SW480 (cell line): ENCODE results near the gene LYSMD3.

ENCODE experiments used
- DNase-seq: peaks from one replicate; pipeline ENCODE4 v3.0.0-alpha.2; 2016; ENCODE audit warnings: low spot score

The LYSMD3 gene

DNA sequence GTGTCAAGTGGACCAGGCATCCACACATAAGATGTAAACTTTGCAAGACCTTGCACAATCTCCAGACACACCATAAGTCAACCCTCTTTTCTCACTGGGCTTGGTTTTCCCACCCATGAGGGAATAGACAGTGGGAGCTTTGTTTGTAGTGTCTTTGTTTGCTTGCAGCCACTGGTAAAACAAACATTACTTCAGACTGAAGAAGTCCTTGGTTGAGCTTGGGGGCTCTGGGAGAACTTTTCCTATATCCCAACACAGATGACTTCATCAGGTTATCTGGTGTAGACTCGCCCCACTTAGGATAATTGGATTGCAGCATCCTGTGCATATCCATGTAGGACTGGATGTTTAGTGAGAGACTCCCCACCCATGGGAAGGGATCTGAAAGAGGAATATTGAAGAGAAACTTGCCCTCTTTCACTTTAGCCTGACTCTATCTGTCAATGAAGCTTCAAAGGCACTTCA, 17.7 kb upstream of the LYSMD3 start:
- peak; percentile 5 for DNase-seq

DNA sequence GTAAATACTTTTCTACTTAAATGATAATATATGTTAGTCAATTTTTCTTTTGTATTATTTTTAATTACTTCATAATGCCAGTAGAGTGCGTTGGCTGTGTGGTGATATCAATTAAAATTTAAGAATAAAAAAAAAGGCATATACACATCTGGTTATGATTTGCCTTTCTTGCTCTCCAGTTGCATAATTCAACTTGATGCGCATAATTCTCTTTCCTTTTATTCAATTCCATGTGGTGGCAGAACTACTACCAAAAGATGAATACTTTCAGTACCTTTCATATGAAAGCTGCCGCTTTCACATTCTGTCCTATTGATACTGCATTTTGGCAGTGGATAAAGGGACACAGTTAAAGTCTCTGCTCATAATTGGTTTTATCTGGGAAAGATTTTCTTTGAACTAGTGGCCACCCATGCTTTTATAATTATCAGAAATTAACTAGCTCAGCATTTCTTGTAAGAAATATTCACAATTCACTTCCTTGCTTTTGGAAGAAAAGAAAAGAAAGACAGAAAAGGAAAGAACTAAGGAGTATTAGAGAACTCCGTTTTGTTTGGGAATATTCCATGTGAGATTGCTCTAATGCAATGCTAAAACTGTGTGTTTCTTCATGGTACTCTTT, 16.9 kb upstream of the LYSMD3 start:
- DNase-seq = no peak

DNA sequence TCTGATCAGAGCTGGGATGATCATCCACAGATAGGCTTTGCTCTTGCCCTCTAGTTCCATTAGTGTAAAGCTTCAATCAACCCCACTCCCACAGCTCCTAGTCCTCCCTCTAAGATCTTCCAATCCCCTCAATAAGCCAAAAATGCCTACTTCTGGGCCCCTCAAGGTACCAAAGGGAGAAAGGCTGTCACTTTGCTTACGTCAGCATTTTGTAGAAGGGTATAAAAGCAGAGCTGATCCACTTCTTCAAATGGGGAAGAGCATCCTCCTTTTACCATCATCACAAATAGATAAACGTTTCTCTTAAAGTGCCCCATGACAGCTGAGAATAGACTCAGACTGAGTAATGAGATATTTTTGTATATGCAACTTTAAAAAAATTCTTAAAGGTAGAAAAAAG, 16.1 kb upstream of the LYSMD3 start:
- DNase-seq = no peak

DNA sequence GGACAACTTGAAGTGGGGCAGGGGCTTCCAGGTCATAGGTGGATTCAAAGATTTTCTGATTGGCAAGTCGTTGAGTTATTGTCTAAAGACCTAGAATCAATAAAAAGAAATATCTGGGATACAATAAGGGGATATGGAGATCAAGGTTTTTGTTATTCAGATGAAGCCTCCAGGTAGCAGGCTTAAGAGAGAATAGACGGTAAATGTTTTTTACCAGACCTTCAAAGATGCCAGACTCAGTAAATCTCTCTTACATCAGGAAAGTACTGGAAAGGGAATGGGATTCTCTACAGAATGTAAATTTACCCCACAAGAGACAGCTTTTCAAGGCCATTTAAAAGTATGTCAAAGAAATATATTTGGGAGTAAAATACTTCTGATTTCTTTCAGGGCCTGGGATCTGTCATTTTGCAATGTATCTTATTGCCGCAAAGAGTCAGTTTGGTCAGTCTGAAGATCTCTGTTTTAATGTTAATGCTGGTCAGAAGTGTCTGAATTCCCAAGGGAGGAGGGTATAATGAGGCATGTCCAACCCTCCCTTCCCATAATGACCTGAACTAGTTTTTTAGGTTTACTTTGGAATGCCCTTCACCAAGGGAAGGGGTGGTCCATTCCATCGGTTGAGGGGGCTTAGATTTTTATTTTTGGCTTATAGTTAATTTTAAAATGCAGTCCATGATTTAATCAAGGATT, 13.6 kb upstream of the LYSMD3 start:
- no peak for DNase-seq

DNA sequence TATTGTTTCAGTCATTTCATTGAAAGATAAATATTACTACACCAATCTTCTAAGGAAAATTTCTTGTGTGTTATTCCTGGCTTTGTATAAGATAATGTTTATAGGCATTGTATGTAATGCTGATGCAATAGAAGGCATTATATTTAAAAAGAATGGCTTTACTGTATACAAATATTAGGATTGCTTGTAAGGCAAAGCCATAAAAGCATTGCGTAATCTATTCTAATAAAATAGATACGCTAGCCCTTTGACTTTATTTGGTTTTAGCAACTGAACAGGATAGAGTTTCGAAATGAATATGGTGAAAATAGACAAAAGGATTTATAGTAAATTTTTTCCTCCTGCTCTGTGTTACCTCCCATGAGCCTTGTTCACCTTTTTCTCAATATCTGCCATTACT, 5.5 kb upstream of the LYSMD3 start:
- DNase-seq = no peak

DNA sequence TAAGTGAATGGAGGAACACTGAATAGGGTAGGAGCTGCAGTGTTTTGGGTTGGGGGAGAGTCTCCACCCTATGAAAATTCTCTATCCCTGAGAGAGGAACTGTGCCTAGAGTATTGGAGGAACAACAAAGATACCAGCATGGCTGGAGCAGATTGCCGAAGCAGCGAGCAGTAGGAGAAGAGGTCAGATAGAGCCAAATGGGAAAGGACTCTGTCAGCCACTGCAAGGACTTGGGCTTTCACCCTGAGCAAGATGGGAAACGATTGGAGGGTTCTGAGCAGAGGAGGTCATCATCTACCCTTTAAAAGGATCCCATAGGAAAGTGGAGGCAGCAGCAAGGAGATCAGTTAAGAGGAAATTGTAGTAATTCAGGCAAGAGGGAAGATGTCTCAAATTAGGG, 4.4 kb upstream of the LYSMD3 start:
- DNase-seq = no peak

DNA sequence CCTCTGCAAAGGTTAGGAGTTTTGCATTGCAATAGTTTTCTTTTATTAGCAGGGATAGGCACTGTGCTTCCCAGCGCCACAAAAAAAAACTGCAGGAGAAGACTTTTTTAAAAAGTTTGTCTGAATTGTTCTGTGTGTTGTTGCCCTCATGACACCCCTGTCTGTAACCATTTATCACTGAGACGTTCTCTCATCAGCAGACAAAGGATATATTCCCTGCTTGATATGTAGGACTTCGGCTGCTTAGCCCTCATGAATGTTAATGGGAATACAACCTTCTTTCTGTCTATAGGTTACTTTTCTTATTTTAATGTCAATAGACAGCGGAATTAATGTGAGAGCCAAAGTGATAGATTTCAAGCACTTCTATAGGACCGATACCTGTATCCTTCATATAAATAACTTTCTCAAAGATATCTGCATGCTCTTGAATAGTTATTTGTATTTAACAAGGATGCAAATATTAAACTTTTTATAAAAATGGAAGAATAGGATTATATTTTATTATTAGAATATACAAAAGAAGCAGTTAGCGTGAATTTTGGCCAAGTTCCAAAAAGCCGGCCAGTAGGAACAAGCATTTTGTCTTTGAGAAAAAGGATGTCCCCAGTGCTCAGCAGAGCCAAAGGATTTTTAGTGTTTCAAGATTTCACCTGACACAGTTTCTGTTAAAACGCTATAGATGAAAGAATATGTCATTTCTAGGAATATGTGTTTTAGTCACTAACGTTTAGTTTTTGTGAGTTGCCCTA, 1.5 kb upstream of the LYSMD3 start:
- DNase-seq = no peak

DNA sequence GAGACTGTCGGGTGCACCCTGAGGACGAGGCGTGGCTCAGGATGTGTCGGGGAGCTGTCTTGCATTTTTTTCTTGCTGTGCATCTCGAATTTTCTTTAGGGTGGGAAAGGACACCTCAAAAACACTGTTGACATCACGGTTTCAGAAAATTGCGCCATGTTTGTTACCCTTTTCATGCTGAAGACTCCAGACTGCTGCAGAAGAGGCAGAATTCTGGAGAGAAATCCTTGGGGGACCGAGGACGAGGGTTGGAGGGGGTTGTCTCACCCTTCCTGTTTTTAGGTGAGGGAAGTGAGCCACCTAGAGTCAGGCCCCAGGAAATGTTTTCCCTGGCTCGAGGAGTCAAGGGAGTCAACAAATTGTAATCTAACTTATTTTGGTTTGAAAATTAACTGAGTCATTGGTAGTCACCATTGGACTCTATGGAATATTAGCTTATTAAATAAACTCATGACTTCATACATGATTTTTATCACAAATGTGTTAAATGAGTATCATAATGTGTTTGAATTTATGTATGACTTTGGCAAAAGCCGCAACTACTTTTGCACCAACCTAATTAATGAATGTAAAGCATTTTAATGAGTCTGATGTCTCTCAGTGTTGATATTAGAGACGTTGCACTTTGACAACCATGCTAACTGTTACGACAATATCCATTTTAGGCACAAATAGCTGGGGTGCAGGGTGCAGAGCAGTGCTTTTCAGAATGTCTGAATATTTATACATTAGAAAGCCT, 724 bp upstream of the LYSMD3 start:
- peak; percentile 76 for DNase-seq

DNA sequence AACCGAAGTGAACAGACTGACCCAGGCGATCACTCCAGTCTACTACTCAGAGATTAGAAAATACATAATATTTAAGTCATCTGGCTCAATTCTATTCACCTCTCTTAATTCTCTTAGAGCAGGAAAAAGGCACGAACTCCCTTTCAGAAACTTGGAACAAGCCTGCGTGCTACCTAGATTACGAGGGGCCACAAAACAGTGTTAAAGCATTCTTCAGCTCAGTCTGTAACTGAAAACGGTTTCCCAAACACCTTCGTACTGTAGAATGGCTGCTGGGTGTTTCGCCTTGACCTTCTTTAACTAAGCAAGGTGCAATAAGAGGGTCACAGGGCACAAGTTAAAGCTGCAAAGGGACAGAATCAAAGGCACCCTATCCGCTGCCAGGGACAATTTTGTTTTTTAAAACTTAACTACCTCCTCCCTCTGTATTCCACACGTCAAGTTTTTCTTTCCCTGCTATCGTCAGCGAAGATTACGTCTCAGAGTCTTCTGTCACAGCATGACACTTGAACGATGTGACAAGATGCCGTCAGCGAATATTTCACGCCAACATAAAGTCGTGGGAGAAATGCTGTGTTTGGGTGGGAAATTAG, 687 bp downstream of the LYSMD3 start:
- peak; percentile 5 for DNase-seq

DNA sequence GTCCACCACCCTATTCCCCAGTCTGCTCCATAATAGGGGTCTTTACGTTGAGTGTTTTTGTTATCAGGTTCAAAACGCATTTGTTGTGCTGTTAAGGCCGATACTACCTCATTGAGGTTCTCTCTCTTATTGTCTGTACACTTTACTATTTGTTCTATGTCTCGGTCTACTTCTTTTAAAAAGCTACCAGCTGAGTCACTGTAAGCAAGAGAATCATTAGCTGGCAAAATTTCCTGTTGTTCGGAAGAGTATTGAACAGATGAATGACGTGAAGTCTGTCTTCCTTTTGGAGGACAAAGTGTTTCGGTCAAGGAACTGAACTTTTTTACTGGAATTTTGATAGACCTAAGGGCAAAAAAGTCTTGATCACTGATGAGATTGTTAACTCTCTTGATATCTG, 10.3 kb downstream of the LYSMD3 start:
- DNase-seq = no peak

DNA sequence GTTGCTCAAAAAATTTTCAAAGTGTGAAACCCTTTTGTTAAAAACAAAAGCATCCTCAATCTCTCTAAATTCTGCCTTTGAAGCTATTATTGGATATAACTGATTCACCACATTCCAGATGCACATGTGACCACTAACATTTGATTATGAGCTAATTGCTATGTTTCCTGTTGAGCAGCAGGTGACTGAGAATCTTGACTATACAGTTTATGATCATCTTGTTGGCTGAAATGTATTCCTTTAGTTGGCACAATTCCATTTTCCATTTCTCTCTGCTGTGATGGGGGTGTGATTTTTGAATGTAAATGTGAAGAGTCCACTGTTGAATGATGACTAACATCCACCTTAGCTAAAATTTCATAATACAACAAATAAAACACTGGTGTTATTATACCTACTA, 10.7 kb downstream of the LYSMD3 start:
- DNase-seq = peak; percentile 27

DNA sequence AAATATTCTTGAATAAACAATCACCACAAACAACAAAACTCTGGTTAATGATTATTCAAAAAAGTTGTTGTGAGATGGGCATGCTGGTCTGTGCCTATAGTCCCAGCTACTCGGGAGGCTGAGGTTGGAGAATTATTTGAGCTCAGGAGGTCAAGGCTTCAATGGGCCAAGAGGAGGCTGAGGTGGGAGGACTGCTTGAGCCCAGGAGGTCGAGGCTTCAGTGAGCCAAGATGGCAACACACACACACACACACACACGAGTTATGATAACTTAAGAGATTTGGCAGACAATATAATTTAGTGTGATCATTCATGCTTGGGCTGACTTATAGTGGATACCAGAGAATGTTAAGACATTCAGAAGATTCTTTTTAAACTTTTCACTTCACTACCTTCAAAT, 14.9 kb downstream of the LYSMD3 start:
- no peak for DNase-seq

DNA sequence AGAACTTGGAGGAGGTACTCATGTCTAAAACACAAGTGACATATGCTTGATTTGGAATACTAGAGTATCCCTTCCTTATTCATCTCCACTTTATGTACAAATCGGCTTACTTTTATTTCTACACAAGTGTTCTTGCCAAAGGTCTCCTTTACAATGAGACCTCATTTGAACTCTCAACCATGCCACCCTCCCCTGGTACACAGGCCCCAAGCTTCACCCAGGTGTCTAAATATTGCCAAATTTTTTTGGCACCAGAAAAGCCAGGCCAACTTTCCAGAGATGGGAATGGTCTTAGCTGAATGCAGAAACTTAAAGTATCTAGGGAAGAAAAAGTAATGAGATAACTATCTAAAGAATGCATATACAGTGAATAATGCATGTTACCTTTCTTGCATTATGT, 18.9 kb downstream of the LYSMD3 start:
- no peak for DNase-seq

DNA sequence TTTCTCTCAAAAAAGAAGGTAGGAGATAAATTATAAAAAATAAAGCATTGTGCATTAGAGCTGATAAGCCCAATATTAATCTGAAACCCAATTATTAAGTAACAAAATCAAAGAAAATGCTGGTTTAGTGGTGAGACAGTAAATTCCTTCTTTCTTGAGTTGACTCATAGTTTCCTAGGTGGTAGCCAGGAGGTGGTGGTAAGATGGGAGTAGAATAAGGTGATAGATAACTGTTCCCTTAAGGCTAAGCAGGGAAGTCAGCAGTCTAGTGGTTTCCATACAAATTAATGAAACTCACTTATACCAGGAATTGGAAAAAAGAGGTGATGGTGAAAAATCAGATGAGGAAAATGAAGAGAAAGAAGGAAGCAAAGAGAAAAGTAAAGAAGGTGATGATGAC, 23.2 kb downstream of the LYSMD3 start:
- no peak for DNase-seq

DNA sequence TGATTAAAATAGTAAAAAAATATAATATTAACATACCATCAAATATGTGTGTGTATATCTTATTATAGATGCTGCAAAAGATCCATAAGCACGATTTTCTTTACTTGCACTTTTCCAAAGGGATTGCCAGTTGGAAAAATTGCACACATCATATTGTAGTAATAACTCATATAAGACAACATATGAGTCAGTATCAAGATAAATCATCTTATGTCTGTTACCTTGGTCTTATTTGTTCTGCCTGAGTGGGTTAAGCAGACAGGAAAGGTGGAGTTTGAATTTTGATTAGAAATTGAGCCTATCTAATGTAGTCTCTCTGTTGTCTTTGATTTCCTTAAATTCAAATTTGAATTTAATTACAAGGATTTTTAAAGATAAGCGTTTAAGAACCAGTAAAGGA, 24.6 kb downstream of the LYSMD3 start:
- no peak for DNase-seq

DNA sequence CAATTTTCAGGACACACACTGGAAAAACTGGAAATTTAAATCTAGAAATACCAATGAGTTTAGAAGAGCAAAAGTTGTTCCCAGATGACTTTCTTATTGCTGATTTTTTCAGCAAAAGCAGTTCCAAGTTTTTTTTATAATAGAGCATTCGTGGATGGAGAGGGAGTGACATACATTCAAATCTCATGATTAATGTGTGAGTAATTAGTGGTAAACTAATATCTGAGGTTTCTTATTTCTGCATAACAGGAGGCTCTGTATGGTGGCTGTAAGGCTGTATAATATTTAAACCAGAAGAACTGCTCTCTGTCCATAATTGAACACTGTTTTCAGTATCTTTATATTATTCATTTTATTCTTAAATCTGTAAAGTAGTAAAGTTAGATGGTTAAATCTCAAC, 25.8 kb downstream of the LYSMD3 start:
- no peak for DNase-seq

DNA sequence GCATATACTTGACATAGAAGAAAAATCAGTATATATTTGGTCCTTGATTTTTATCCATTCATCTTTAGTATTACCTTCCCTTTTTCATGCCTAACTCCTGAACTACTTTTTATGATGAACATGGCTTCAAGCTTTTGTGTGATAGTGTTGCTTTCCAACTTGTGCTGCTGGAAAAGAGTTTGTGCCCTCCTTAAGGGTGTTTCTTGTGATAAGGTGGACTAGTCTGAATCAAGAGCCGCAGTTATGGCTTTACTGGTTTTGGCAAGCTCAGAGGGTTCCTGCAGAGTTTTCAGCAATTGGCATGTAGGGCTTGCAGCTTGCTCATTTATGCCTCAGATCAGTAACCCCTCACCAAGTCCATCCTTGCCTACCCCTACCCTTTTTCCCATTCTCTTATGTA, 34.2 kb downstream of the LYSMD3 start:
- DNase-seq = no peak

DNA sequence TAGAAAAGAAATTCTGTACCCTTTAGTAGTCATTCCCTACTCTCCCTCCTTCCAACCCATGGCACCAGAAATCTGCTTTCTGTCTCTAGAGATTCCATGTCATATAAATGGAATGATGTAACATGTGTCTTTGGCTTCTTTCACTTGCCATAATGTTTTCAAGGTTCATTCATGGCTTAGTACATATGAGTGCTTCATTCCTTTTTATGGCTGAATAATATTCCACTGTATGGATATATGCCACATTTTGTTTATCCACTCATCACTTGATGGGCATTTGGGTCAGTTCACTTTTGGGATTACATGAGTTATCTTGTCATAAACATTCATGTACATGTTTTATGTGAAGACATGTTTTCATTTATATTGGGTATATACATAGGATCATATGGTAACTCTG, 35.3 kb downstream of the LYSMD3 start:
- no peak for DNase-seq

DNA sequence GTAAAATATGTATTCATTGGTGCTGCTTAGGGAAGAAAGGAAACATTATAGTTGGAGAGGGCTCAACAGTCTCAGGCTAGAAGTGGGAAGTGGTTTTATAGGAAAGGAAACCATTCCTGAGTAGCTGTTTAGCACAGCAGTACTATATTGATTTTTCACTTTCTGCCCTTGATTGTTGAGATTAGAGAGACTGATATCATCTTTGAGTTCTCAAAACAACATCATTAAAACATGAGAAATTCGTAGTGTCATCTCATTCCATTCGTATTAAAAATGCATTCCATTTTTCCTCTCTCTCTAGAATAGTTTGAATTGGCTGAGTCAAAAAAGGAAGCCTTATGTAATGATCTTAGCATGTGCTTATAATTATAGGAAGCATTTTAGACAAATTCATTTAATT, 40.6 kb downstream of the LYSMD3 start:
- DNase-seq = no peak

DNA sequence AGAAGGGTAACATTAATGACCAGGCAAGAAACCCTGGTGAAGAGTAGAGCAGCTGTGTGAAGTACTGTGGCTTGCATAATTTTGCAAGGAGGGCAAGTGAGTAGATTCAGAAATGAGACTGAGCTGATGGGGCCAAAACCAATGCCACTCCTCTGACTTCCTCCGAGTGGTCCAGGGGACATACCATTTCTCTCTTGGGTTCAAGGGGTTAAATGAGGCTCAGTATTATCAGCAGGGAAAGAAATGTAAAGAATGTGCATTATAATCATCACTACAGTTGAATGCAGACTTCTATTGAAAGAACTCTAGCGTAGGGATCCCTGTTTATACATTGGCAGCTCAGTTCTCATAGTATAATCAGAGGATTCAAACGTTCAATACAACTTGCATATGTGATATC, 44.8 kb downstream of the LYSMD3 start:
- DNase-seq = no peak

DNA sequence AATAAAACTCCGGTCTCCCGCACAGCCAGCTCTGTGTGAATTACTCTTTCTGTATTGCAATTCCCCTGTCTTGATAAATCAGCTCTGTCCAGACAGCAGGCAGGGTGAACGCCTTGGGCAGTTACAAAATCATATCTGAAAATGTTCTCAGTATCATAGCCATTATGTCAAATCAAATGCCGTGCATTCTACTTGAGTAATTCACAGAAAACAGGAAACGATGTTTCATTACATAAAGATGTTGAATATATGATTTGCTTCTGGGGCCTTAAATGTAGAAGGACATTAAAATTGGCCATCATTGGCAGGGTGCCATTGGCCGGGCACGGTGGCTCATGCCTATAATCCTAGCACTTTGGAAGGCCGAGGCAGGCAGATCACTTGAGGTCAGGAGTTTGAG, 46.2 kb downstream of the LYSMD3 start:
- DNase-seq = no peak

DNA sequence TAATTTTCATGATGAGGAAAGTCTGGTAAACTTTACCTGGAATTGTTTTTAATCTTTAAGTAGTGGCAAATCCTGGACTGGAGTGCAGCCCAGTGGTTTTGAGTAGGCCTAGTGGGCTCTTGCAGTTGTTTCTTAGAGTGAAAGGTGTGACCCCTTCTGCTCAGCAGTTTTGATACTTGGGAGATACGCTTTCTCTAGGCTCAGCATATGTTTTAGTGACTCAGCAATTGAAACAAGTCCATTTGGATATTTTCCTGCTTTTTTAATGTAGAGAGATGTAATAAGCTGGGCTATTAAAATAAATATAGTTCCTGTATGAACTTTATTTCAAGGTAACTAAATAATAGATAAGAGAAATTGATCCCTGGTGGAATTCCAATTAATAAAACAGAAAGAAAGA, 48.7 kb downstream of the LYSMD3 start:
- no peak for DNase-seq
